ENCODE results near the gene CSNK1A1.
"Not testable (repeated sequence)": the region's sequence is repeated elsewhere in the genome, so short reads cannot be mapped to it uniquely, and the experiment has no call there.

Gene CSNK1A1

DNA sequence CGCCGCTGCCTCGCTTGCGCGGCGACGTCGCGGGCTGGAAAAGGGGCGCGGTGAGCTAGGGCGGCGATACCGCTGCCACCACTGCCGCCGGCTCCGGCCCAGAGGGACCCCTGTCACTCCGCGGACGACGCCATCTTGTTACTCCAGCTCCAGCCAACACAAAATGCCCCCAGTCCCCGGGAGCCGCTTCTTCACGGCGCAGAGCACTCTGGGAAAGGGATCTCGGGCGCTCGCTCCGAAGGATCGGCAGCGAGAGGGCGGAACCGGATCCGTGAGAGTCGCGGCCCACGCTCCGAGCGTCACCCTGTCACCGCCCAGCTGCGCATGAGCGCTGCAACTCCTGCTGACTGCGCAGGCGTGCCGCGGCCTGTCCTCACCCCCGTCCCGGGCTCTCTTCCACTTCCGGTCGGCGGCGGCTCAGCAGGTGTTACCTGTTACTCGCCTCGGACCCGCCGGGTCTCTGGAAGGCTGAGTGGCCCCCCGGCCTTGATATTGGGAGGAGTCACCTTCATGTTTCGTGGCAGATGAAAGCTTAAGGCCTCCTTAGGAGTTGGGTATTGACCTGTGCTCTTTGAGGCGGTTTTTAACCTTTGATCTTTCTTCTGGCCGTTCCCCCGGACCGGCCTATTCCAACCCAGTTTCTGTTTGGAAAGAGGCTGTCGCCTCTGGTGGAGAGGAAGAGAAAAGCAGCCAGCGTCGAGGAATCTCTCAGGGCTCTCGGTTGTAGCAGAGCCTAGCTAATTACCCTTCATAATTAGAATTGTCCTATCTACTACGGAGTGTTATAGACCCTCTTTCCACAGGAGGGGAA is at the start of gene CSNK1A1:
Gene CSNK1A1 (minus strand): TSS at position 213 of the 811 bp plus-strand sequence. CDS start 475 bp downstream, outside the sequence.
- peak within 1 kb of the TSS; percentile 99 for H3K4me3 ChIP-seq (replicated peaks; ENCODE audit: low read depth, low read length)
- DNase-seq (ENCODE audit: extremely low read depth, low read depth): peak; percentile 96
- TF ChIP-seq, protein P1, sequence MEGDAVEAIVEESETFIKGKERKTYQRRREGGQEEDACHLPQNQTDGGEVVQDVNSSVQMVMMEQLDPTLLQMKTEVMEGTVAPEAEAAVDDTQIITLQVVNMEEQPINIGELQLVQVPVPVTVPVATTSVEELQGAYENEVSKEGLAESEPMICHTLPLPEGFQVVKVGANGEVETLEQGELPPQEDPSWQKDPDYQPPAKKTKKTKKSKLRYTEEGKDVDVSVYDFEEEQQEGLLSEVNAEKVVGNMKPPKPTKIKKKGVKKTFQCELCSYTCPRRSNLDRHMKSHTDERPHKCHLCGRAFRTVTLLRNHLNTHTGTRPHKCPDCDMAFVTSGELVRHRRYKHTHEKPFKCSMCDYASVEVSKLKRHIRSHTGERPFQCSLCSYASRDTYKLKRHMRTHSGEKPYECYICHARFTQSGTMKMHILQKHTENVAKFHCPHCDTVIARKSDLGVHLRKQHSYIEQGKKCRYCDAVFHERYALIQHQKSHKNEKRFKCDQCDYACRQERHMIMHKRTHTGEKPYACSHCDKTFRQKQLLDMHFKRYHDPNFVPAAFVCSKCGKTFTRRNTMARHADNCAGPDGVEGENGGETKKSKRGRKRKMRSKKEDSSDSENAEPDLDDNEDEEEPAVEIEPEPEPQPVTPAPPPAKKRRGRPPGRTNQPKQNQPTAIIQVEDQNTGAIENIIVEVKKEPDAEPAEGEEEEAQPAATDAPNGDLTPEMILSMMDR (IDR thresholded peaks at IDR 0.05; ENCODE audit: low read depth, low read length, missing control alignments): peak; percentile 69

DNA sequence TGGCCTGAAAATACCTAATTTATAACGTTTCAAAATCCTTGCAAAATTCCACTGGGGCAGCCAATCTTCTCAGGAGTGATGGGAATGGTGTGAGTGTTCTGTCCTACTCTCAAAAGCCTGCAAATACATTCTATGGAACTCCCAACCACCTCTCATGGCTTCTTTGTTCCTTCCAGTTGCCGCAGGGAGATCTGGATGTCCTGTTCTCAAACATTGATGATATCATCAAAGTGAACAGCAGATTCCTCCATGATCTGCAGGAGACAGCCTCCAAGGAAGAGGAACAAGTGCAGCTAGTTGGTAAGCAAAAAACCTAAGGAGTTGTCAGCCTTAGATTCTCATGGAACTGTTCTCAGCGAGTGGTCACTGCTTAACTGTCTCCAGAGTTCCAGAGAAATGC is 49.7 kb upstream of the CSNK1A1 start:
- DNase-seq (ENCODE audit: extremely low read depth, low read depth): no peak
- H3K4me3 ChIP-seq (replicated peaks; ENCODE audit: low read depth, low read length): no peak overlapping the region
- TF ChIP-seq, protein P1 (IDR thresholded peaks at IDR 0.05; ENCODE audit: low read depth, low read length, missing control alignments): no peak

DNA sequence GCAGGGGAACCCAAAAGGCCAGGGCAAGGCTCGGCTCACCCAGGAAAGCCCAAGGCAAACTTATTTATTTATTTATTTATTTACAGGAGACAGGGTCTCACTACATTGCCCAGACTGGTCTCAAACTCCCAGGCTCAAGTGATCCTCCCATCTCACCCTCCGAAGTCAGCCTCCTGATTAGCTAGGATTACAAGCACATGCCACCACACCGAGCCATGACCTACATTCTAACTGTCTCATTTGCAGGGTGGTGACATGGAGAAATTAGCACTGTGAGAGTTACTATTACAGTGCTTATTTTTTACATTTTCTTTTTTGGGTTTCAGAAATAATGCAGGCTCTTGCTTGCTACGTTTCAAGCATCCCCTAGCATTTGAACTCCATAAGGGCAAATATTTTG is 48.1 kb upstream of the CSNK1A1 start:
- TF ChIP-seq, protein P1 (IDR thresholded peaks at IDR 0.05; ENCODE audit: low read depth, low read length, missing control alignments): no peak
- no peak for DNase-seq (ENCODE audit: extremely low read depth, low read depth)
- no peak overlapping the region for H3K4me3 ChIP-seq (replicated peaks; ENCODE audit: low read depth, low read length)

DNA sequence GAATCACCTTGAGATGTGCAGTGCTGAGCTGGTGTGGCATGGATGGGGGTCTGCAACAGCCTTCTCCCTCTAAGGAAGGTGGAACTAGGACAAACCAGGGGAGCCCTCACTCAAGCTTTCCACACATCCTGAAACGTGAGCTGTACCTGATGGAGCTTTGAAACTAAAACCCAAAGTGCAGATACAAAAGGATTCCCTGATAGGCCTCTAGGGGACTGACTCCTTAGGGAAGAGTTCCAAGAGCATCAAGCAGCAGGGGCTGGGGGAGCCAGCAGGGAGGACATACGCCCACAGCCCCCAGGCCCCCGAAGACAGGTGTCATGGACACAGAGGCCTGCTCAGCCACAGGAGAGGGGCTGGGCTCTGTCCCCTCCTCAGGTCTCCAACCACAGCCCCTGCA is 47.7 kb upstream of the CSNK1A1 start:
- TF ChIP-seq, protein P1 (IDR thresholded peaks at IDR 0.05; ENCODE audit: low read depth, low read length, missing control alignments): no peak
- no peak for DNase-seq (ENCODE audit: extremely low read depth, low read depth)

DNA sequence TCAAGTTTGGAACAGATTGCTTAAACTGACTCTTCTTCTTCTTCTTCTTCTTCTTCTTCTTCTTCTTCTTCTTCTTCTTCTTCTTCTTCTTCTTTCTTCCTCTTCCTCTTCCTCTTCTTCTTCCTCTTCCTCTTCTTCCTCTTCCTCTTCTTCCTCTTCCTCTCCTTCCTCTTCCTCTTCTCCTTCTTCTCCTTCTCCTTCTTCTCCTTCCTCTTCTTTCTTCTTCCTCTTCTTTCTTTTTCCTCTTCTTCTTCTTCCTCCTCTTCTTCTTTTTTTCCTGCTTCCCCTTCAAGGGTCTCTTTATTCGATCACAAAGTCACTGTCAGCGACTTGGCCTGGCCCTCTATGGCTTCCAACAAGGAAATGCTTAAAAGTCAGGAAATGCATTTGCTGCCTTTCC is 47.0 kb upstream of the CSNK1A1 start:
- DNase-seq (ENCODE audit: extremely low read depth, low read depth); H3K4me3 ChIP-seq (replicated peaks; ENCODE audit: low read depth, low read length): not testable (repeated sequence)

More for the DNA sequence above, 47.7 kb upstream of the CSNK1A1 start:
- no peak overlapping the region for H3K4me3 ChIP-seq (replicated peaks; ENCODE audit: low read depth, low read length)

DNA sequence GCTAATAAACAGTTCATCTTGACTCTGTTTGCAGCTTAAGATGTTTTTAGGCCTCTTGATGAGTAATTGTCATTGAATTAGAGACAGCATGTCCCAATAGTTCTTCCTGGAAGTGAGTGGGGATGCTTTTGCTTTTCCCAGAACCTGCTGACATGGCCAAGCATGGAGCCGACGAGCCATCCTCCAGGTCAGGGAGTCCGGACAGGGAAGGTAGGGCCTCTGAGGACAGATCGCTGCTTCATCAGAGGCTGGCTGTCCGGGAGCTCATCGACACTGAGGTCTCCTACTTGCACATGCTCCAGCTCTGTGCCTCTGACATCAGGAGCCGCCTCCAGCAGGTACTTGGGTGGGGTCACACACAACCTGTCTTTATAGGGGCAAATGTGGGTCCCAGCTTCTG is 46.4 kb upstream of the CSNK1A1 start:
- no peak overlapping the region for H3K4me3 ChIP-seq (replicated peaks; ENCODE audit: low read depth, low read length)
- TF ChIP-seq, protein P1 (IDR thresholded peaks at IDR 0.05; ENCODE audit: low read depth, low read length, missing control alignments): no peak
- DNase-seq (ENCODE audit: extremely low read depth, low read depth): no peak

DNA sequence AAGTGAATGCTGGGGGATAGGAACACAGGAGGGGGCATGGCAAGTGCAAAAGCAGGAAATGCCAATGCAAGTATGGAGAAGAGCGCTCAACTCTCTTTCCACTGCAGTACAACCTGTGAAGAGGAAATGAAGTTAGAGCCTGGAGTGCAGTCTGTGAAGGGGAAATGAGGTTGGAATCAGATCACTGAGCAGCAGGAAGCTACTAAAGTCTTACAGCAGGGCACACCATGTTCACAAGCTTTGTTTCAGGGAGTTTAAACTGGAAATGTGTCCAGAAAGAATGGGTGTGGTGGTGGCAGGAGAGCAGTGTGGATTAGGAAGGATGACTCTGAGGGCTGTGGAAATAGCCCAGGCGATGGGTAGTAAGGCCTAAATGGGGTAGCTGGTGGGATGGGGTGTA is 45.5 kb upstream of the CSNK1A1 start:
- H3K4me3 ChIP-seq (replicated peaks; ENCODE audit: low read depth, low read length): no peak overlapping the region
- TF ChIP-seq, protein P1 (IDR thresholded peaks at IDR 0.05; ENCODE audit: low read depth, low read length, missing control alignments): no peak
- no peak for DNase-seq (ENCODE audit: extremely low read depth, low read depth)

DNA sequence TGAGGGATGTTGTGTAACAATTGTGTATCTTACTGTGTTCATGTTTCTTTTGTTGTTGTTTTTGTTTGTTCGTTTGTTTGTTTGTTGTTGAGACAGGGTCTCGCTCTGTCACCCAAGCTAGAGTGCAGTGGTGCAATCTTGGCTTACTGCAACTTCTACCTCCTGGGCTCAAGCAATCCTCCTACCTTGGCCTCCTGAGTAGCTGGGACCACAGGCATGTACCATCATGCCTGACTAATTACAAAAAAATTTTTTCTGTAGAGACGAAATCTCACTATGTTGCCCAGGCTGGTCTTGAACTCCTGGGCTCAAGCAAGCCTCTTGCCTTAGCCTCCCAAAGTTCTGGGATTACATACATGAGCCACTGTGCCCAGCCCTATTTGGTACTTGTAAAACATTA is 43.9 kb upstream of the CSNK1A1 start:
- not testable (repeated sequence) for DNase-seq (ENCODE audit: extremely low read depth, low read depth); H3K4me3 ChIP-seq (replicated peaks; ENCODE audit: low read depth, low read length)
